T follicular helper cell (primary cell): ENCODE measurements around the gene PCCA.
"Not testable (repeated sequence)": the region's sequence is repeated elsewhere in the genome, so short reads cannot be mapped to it uniquely, and the experiment has no call there.

Experiments used
- DNase-seq: peaks from one replicate; pipeline ENCODE4 v3.0.0-alpha.2; 2020; ENCODE audit warnings: low read depth

PCCA gene

GRCh38 chr13:100510208-100510957 lies 421.5 kb downstream of the PCCA start:
- no peak for DNase-seq

GRCh38 chr13:100511466-100511865 lies 422.6 kb downstream of the PCCA start:
- no peak for DNase-seq

- no peak for DNase-seq
Observed at GRCh38 chr13:100512422-100512821, 423.5 kb downstream of the PCCA start.

- DNase-seq, result no peak
Observed at GRCh38 chr13:100513171-100513570, 424.3 kb downstream of the PCCA start.

GRCh38 chr13:100513987-100514670 lies 425.2 kb downstream of the PCCA start:
- DNase-seq, result no peak

GRCh38 chr13:100514788-100515409 lies 426.0 kb downstream of the PCCA start:
- peak; percentile 52 for DNase-seq

- DNase-seq, result no peak
Observed at GRCh38 chr13:100515410-100515800, 426.5 kb downstream of the PCCA start.

- no peak for DNase-seq
Observed at GRCh38 chr13:100517135-100517534, 428.2 kb downstream of the PCCA start.

GRCh38 chr13:100517728-100518127 lies 428.8 kb downstream of the PCCA start:
- no peak for DNase-seq

- no peak for DNase-seq
Observed at GRCh38 chr13:100518394-100519062, 429.6 kb downstream of the PCCA start.

GRCh38 chr13:100519626-100520025 lies 430.7 kb downstream of the PCCA start:
- DNase-seq, result no peak

- DNase-seq, result no peak
Observed at GRCh38 chr13:100520936-100521850, 432.3 kb downstream of the PCCA start.

- no peak for DNase-seq
Observed at GRCh38 chr13:100521851-100522617, 433.1 kb downstream of the PCCA start.

GRCh38 chr13:100522618-100523309 lies 433.9 kb downstream of the PCCA start:
- DNase-seq, result no peak

- DNase-seq, result no peak
Observed at GRCh38 chr13:100523411-100523810, 434.5 kb downstream of the PCCA start.

- DNase-seq, result no peak
Observed at GRCh38 chr13:100523981-100524386, 435.1 kb downstream of the PCCA start.

- not testable (repeated sequence) for DNase-seq
Observed at GRCh38 chr13:100524688-100525087, 435.8 kb downstream of the PCCA start.

- no peak for DNase-seq
Observed at GRCh38 chr13:100525453-100526317, 436.8 kb downstream of the PCCA start.
